ENCODE measurements around the gene HPCAL1.

Gene HPCAL1

DNA sequence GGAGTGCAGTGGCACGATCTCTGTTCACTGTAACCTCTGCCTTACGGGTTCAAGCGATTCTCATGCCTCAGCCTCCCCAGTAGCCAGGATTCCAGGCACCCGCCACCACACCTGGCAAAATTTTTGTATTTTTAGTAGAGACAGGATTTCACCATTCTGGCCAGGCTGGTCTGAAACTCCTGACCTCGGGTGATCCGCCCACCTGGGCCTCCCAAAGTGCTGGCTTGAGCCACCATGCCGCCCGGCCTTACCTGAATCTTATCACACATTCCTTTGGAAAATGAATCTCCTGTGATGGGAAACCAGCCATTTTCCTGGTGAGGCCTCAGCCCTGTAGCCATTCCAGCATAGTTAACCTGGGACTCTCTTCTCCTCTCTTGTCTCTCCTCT is 57.8 kb downstream of the HPCAL1 start:
- in situ Hi-C loops (cut with HindIII; ENCODE audit: low pct_ligation_motif_present, low sequenced_read_pairs): no loop called here
- no peaks in the 10 kb centered on the region for H3K36me3 ChIP-seq (replicated peaks)
- TF ChIP-seq, protein P1, sequence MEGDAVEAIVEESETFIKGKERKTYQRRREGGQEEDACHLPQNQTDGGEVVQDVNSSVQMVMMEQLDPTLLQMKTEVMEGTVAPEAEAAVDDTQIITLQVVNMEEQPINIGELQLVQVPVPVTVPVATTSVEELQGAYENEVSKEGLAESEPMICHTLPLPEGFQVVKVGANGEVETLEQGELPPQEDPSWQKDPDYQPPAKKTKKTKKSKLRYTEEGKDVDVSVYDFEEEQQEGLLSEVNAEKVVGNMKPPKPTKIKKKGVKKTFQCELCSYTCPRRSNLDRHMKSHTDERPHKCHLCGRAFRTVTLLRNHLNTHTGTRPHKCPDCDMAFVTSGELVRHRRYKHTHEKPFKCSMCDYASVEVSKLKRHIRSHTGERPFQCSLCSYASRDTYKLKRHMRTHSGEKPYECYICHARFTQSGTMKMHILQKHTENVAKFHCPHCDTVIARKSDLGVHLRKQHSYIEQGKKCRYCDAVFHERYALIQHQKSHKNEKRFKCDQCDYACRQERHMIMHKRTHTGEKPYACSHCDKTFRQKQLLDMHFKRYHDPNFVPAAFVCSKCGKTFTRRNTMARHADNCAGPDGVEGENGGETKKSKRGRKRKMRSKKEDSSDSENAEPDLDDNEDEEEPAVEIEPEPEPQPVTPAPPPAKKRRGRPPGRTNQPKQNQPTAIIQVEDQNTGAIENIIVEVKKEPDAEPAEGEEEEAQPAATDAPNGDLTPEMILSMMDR (IDR thresholded peaks at IDR 0.05; ENCODE audit: low read depth, low read length, missing control alignments): no peak
- H3K4me3 ChIP-seq (ENCODE audit: low read depth, low read length): no peak overlapping the region
- DNase-seq: no peak
- no peak overlapping the region for H3K27ac ChIP-seq
- H3K27me3 ChIP-seq (replicated peaks): no peaks in the 10 kb centered on the region

DNA sequence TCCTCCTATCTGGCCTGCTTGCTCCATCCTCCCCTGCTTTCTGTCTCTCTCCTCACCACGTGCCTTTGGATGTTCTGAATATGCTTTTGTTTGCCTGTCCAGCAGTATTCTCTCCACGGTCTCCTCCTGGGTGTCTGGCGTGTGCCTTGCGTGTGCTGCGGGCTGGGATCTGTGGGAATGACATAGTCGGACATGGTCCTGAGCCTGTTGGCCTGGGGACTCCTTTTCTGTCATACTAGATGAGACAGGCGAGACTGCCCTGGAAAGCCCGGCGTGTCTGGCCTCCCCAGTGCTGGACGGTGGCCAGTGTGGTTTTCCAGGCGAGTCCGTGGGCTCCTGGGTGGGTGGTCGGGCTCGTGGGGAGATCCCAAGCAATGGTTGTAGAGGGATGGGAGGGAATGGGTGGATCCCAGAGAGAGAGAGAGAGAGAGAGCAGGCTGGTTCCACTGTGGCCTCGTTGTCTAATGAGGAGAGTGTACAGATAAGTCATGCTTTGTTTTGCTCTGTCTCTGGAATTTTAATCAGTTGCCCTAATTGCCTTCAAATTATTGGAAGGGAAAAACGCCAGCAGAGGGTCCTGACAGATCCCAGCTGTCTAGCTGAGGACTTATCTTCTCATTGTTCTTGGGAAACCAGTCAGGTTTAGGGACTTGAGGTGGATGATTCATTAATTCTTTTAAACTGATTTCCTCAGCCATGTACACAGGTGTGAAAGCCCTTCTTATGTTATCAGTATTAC is 58.3 kb downstream of the HPCAL1 start:
- H3K4me3 ChIP-seq (ENCODE audit: low read depth, low read length): no peak overlapping the region
- in situ Hi-C loops (cut with HindIII; ENCODE audit: low pct_ligation_motif_present, low sequenced_read_pairs): no loop called here
- H3K27me3 ChIP-seq (replicated peaks): no peaks in the 10 kb centered on the region
- H3K36me3 ChIP-seq (replicated peaks): no peaks in the 10 kb centered on the region
- no peak for DNase-seq
- TF ChIP-seq, protein P1 (IDR thresholded peaks at IDR 0.05; ENCODE audit: low read depth, low read length, missing control alignments): no peak
- no peak overlapping the region for H3K27ac ChIP-seq

DNA sequence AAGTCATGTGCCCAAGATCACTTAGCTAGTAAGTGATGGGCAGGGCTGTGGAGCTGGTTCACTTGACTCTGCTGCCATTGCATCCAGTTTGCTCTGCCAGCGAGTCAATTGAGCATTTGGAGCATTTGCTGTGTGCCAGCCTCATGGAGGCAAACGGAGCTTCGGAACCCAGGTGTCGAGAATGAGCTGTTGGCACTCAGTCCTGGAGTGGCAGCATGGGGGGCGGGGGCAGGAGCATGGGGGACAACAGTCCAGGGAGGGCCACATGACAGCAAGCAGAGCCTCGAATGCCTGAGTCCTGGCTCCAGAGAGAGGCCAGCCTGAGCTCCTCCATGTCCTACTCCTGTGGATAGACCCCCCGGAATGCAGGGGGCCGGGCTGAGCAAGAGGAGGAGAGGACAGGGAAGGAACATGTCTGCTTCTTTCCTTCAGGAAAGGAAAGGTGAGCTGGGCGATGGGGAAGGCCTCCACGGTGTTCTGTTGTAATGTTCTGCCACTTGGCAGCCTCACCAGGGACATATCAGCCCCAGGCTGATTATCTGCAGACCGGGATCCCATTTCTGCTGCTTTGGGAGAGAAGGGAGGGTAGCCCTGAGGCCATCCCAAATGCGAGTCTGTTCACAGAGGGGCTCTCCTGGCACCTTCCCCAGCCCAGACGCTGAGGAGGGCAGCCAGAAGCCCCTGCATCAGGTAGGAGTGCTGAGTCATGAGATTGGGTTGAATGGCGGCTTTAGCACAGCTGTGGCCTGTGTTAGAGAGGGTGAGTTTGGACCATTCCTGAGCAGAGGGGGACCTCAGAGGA is 59.6 kb downstream of the HPCAL1 start:
- in situ Hi-C loops (cut with HindIII; ENCODE audit: low pct_ligation_motif_present, low sequenced_read_pairs): no loop called here
- Histone ChIP-seq H3K27ac (no peak overlapping the region), H3K27me3 (replicated peaks) (no peaks in the 10 kb centered on the region), H3K4me3 (ENCODE audit: low read depth, low read length) (no peak overlapping the region), H3K36me3 (replicated peaks) (no peaks in the 10 kb centered on the region)
- TF ChIP-seq, protein P1 (IDR thresholded peaks at IDR 0.05; ENCODE audit: low read depth, low read length, missing control alignments): no peak
- DNase-seq: no peak

DNA sequence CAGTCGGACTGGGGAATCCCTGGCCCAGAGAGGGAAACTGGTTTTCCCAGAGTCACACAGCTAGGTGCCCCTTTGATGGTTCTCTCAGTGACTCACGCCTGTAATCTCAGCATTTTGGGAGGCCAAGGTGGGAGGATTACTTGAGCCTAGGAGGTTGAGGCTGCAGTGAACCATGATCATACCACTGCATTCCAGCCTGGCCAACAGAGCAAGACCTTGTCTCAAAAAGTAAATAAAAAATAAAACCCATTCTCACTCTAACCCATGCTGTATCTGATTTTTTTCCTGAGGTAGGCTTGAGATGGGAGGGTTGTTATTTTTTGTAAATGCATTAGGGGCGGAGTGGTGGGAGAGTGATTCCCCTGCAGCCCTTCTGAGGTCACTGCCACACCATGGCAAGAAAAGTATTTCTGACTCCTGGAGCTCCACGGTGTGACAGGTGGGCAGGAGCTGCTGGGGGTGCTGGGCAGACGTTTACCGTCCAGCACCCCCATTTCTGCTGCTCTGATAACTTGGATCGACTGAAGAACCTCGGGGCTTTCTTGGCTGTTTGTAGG is 60.3 kb downstream of the HPCAL1 start:
- H3K27ac ChIP-seq: no peak overlapping the region
- no peak overlapping the region for H3K4me3 ChIP-seq (ENCODE audit: low read depth, low read length)
- TF ChIP-seq, protein P1 (IDR thresholded peaks at IDR 0.05; ENCODE audit: low read depth, low read length, missing control alignments): no peak
- no peak for DNase-seq
- in situ Hi-C loops (cut with HindIII; ENCODE audit: low pct_ligation_motif_present, low sequenced_read_pairs): no loop called here
- H3K36me3 ChIP-seq (replicated peaks): no peaks in the 10 kb centered on the region
- no peaks in the 10 kb centered on the region for H3K27me3 ChIP-seq (replicated peaks)

DNA sequence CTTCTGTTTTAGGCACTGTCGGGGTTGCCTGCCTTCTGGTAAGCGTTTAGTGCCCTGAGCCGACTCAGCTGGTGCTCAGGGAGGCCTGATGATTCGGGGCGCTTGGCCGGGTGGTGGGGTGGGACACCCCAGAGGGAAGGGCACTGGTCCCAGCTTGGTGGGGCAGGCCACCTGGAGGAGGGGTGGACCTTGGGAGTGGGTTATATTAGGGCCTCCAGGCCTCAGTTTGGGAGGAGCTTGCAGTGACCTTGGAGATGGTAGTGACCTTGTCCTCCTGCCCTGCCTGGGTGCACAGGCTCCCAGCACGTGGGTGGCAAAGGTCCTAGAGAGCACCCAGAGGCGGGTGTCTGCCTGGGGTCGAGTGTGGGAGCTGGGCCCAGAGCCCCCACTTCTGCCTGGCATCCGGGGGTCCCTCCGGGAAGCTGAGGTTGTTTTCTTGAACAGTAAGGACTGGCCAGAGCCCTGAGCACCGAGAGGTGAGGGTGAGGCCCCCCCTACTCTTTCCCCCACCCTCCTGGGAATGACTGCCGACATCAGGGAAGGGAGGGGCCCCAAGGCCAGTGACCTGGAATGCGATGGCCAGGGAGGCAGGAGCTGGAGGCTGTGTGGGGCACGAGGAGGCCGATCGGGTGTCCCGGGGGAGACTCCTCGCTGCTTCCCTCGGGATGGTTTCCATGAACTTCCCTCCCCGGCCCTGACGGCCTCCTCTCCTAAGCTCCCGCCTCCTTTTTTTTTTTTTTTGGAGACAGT is 61.3 kb downstream of the HPCAL1 start:
- no peak for DNase-seq
- in situ Hi-C loops (cut with HindIII; ENCODE audit: low pct_ligation_motif_present, low sequenced_read_pairs): no loop called here
- Histone ChIP-seq H3K27ac (no peak overlapping the region), H3K4me3 (ENCODE audit: low read depth, low read length) (no peak overlapping the region), H3K36me3 (replicated peaks) (no peaks in the 10 kb centered on the region), H3K27me3 (replicated peaks) (no peaks in the 10 kb centered on the region)
- TF ChIP-seq, protein P1 (IDR thresholded peaks at IDR 0.05; ENCODE audit: low read depth, low read length, missing control alignments): no peak

Data from brain microvascular endothelial cell (primary cell).